ENCODE results near the gene DR1.
"Not testable (repeated sequence)": the region's sequence is repeated elsewhere in the genome, so short reads cannot be mapped to it uniquely, and the experiment has no call there.

Gene DR1

DNA sequence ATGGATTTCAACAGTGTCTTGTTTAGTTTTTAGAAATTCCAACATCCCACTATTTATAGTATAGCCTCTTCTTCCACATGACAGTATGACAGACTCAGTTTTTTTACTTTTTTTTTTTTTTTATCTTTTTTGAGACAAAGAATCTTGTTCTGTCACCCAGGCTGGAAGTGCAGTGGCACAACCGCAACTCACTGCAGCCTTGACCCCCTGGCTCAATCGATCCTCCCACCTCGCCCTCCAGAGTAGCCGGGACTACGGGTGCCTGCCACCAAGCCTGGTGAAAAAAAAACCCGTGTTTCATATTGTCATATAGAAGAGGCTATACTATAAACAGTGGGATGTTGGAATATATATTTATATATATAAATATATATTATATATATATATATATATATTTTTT is 1.2 kb upstream of the DR1 start:
- no peak for DNase-seq

DNA sequence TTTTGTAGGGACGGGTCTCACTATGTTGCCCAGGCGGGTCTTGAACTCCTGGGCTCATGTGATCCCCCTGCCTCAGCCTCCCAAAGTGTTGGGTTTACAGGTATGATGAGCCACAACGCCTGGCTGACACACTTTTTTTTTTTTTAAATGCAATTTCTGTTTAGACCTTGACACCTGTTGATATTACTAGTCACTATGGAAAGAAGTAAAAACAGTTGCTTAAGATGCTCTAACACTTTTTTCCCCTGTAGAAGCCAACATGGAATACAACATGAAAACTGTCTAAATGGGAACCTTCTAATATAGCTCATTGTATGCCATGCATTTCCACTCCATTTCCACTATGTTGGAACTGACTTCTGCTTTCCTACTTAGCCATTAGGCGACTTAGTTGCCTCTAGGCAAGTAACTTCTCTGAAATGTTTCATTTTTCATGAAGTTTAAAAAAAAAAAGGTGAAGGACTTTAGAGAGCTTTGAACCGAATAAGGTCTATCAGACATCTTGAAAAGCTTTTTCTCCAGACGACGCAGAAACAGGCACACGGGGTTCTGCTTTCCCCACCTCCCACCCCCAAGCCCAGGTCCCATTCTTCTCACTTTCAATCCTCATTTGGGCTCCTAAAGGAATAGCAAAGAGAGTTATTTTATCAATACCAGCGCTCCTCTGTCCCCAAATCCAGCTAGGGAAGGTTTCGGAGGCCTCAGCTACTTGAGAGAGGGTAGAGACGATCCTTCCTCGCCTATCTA is 648 bp upstream of the DR1 start:
- DNase-seq = no peak

DNA sequence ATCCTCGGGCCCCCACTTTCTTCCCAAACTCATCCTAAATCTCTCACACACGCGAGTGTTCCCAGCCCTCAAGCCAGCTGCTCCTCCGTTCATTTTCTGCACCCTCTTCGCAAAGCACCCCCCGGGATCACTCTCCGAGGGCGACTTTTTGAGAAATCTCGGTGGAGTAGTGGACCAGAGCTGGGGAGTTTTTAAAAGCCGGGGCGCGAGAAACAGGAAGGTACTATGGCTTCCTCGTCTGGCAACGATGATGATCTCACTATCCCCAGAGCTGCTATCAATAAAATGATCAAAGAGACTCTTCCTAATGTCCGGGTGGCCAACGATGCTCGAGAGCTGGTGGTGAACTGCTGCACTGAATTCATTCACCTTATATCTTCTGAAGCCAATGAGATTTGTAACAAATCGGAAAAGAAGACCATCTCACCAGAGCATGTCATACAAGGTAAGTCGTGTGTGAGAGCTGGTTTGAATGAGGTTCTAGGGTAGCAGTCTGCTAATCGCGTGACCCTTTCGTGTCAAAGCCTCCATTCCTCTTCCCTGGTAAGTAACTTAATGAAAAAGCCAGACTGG is 800 bp downstream of the DR1 start:
- DNase-seq = peak in 1 of 2 experiments; percentile 52

- no peak for DNase-seq
Observed at GRCh38 chr1:93347334-93347899, 1.7 kb downstream of the DR1 start.

DNA sequence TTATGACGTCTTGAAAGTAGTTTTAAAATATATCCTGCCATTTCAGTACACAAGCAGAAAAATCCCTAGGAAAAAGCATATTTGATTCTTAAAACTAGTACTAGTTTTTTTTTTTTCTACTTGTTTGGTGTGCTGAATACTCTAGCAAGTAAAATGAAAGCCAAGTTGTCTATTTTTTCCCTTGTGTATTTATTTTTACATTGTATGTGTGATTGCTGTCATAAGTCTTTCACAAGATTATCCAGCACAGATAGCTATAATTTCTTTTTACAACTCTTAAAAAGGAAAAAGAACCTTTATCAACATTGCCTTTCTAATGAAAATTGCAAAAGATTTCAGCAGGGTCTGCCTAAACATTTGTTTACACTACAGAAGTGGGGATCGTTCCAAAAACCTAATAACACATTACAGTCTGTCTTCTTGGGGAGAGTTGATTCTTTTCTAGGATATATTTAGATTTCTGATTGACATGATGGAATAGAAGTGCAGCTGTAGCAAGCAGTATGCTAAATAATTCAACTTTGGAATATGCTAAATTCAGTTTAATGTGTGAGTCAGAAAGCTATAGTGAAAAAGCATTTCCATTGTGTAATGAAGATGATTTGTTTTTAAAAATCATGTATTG is 2.5 kb downstream of the DR1 start:
- no peak for DNase-seq

GRCh38 chr1:93349231-93350135 is 3.8 kb downstream of the DR1 start:
- DNase-seq = no peak

DNA sequence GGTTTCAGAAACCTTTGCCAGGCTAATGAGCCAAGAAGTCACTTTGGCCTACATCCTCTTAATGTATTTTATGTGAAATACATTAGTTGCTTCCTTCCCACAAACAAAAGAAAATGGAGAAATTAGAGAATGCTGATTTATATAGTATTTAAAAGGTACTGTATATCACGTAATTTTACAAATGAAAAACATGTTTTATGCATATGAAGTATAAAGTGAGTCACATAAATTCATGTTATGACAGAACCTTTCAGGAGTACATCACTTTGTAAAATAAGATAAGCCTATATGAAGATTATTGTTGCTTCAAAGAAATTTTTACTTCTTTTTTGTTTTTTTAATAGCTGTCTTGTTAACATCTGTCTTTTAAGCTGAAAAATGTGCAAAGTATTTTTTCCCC is 4.6 kb downstream of the DR1 start:
- no peak for DNase-seq

- DNase-seq = no peak
Observed at GRCh38 chr1:93350875-93351274, 5.2 kb downstream of the DR1 start.

GRCh38 chr1:93351346-93351745 is 5.6 kb downstream of the DR1 start:
- not testable (repeated sequence) for DNase-seq

DNA sequence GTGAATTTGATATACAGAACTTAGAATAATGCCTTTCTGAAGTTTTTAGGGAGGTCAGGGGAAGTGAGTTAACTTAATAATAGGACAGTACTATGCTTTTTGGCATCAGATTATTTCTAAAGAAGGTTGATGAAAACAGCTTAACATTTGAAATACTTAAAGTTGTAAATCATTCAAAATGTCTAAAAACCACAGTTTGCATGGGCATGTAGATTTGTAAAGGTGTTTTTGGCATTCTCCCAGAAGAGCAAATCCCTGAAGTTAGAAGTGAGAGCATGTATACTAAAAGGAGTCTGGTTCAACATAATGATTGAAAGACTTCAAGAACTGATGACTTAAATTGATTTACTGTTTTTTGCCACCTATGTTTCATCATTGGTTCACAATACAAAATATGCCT is 6.7 kb downstream of the DR1 start:
- no peak for DNase-seq

- DNase-seq = no peak
Observed at GRCh38 chr1:93353286-93353685, 7.6 kb downstream of the DR1 start.

DNA sequence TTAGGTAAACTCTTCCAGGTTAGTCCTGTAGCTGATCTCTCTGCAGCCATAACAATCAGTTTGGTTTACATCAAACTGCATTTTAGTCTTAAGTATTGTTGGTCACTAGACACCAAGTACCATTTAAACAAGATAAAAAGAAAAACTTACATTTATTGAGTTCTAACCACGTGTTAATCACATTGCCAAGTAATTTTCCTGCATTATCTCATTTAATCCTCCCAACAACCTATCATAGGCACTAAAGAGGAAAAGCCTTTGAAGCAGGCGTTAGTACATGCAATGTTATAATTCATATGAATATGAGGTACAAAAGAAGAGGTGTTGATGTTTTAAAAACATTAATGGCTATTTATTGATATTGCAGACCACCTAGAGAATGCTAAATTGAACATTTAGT is 9.0 kb downstream of the DR1 start:
- DNase-seq = no peak

- no peak for DNase-seq
Observed at GRCh38 chr1:93357242-93357641, 11.5 kb downstream of the DR1 start.

DNA sequence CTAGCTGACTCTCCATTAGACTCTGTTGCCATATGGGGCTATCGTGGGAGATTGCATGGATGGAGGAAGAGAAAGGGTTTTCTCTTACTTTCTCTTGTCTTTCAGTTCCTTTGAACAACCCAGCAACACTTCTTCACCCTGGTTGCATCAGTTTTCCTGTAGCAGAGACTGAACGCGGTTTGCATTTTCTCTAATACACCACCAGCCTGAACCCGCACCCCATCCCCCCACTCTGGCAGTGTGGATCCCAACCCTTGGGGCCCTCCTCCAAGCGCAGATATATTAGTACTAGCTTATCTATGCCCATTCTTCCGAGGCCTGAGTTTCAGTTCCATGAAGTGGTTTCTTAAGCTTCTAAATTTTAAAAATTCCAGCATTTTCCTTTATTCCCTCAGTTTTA is 12.6 kb downstream of the DR1 start:
- DNase-seq = no peak

- no peak for DNase-seq
Observed at GRCh38 chr1:93360111-93360510, 14.4 kb downstream of the DR1 start.

GRCh38 chr1:93362237-93362636 is 16.5 kb downstream of the DR1 start:
- DNase-seq = no peak

DNA sequence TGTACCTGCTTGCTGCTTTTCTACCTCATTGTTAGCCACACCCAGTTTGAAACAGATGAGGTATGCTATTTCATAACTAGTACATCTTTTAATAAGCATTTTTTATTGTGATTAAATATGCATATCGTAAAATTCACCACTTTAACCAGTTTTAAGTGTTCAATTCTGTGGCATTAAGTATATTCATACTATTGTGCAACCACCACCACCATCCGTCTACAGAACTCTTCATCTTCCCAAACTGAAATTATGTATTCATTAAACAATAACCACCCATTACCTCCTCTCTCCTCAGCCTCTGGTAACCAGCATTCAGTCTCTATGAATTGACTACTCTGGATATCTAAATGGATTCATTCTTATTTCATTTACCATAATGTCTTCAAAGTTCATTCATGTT is 20.1 kb downstream of the DR1 start:
- no peak for DNase-seq

DNA sequence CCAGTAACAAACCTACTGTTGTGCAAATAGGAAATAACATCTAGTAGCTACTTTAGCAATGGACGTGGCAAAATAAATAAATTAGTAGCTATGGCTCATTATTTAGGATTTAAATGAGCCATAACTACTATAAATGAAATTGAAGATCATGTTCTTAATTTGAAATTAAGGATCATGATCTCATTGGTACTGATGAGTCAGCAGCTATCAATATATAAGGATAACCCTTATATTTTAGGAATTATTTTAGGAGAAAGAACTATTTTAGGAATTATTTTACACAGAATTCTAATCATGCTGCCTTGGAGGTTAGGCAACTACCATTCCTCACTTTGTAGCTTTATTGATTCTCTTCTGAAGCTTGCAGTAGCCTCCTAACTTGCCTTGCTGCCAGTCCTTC is 24.0 kb downstream of the DR1 start:
- no peak for DNase-seq

- no peak for DNase-seq
Observed at GRCh38 chr1:93374334-93375106, 28.8 kb downstream of the DR1 start.

GRCh38 chr1:93384656-93385055 is 38.9 kb downstream of the DR1 start:
- DNase-seq = no peak

- DNase-seq = not testable (repeated sequence)
Observed at GRCh38 chr1:93386268-93386667, 40.6 kb downstream of the DR1 start.

- no peak for DNase-seq
Observed at GRCh38 chr1:93394514-93394913, 48.8 kb downstream of the DR1 start.

All from NCI-H524 (cell line).